ENCODE results near the gene TANC1. TPM values are rescaled to one million over a fixed set of nuclear protein-coding genes. Genes with fewer than 3 reads are reported as not detected.

Gene TANC1
- total RNA-seq, 1 donor from 2014 or later: 84.1 TPM

GRCh38 chr2:158969162-158969714 lies 798 bp downstream of the TANC1 start:
- no peak for TF ChIP-seq CTCF (IDR thresholded peaks at IDR 0.05; ENCODE audit: unreplicated experiment)
- H3K9me3 Mint-ChIP-seq (ENCODE audit: unreplicated experiment): no peaks in the 10 kb centered on the region
- peaks cover 59% of the 10 kb centered on the region for H3K4me1 Mint-ChIP-seq (ENCODE audit: unreplicated experiment)
- H3K36me3 Mint-ChIP-seq (ENCODE audit: low read depth, unreplicated experiment): peaks cover 9% of the 10 kb centered on the region
- DNase-seq (ENCODE audit: low spot score): no peak
- H3K27ac Mint-ChIP-seq (ENCODE audit: unreplicated experiment): peak overlapping the region; percentile 98
- peaks cover 17% of the 10 kb centered on the region for H3K27me3 Mint-ChIP-seq (ENCODE audit: unreplicated experiment)
- H3K4me3 Mint-ChIP-seq (ENCODE audit: unreplicated experiment): peak overlapping the region; percentile 98

- H3K4me3 Mint-ChIP-seq (ENCODE audit: unreplicated experiment): peak overlapping the region; percentile 98
- H3K9me3 Mint-ChIP-seq (ENCODE audit: unreplicated experiment): no peaks in the 10 kb centered on the region
- peaks cover 59% of the 10 kb centered on the region for H3K4me1 Mint-ChIP-seq (ENCODE audit: unreplicated experiment)
- peaks cover 18% of the 10 kb centered on the region for H3K27me3 Mint-ChIP-seq (ENCODE audit: unreplicated experiment)
- H3K27ac Mint-ChIP-seq (ENCODE audit: unreplicated experiment): peak overlapping the region; percentile 98
- peak; percentile 49 for DNase-seq (ENCODE audit: low spot score)
- no peak for TF ChIP-seq CTCF (IDR thresholded peaks at IDR 0.05; ENCODE audit: unreplicated experiment)
- H3K36me3 Mint-ChIP-seq (ENCODE audit: low read depth, unreplicated experiment): peaks cover 9% of the 10 kb centered on the region
These were observed 1.3 kb downstream of the TANC1 start for GRCh38 chr2:158969715-158970240.

GRCh38 chr2:158970241-158970751 lies 1.9 kb downstream of the TANC1 start:
- Mint-ChIP-seq H3K27ac (ENCODE audit: unreplicated experiment) (peak overlapping the region; percentile 98), H3K4me3 (ENCODE audit: unreplicated experiment) (peak overlapping the region; percentile 98), H3K36me3 (ENCODE audit: low read depth, unreplicated experiment) (peaks cover 9% of the 10 kb centered on the region), H3K27me3 (ENCODE audit: unreplicated experiment) (peaks cover 18% of the 10 kb centered on the region), H3K4me1 (ENCODE audit: unreplicated experiment) (peaks cover 57% of the 10 kb centered on the region), H3K9me3 (ENCODE audit: unreplicated experiment) (no peaks in the 10 kb centered on the region)
- DNase-seq (ENCODE audit: low spot score): peak; percentile 13
- no peak for TF ChIP-seq CTCF (IDR thresholded peaks at IDR 0.05; ENCODE audit: unreplicated experiment)

GRCh38 chr2:158973116-158973956 lies 4.9 kb downstream of the TANC1 start:
- Mint-ChIP-seq H3K36me3 (ENCODE audit: low read depth, unreplicated experiment) (peaks cover 9% of the 10 kb centered on the region), H3K4me1 (ENCODE audit: unreplicated experiment) (peaks cover 54% of the 10 kb centered on the region), H3K9me3 (ENCODE audit: unreplicated experiment) (no peaks in the 10 kb centered on the region), H3K4me3 (ENCODE audit: unreplicated experiment) (peak overlapping the region; percentile 30), H3K27me3 (ENCODE audit: unreplicated experiment) (peaks cover 16% of the 10 kb centered on the region), H3K27ac (ENCODE audit: unreplicated experiment) (no peak overlapping the region)
- no peak for DNase-seq (ENCODE audit: low spot score)
- no peak for TF ChIP-seq CTCF (IDR thresholded peaks at IDR 0.05; ENCODE audit: unreplicated experiment)
